Measurements from ENCODE around the gene SMYD3. TPM values are rescaled to one million over a fixed set of nuclear protein-coding genes. Genes with fewer than 3 reads are reported as not detected.

Gene SMYD3
- total and polyA plus RNA-seq, 9 of the 15 experiments (the other 6 are each of a cell fraction or from before 2014, with no cell fraction given): 128 to 440 (median 197) TPM

DNA sequence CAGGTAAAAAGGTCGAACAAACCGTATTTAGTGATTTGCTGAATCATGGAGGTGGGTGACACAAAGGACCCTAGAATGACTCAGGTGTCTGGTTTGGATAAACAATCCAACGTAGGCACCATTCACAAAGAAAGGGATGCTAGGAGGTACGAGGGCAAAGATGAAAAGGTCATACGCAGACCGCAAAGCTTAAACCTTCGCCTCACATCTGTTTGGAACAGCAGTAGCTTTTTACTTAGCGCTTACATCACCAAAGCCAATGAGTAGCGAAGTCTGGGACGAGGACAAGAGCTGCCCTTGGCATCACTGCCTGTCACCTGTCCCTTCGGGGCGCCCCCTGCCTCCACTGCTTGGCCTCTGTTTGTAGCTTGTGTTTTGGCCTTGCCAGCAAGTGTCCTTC, 350.2 kb downstream of the SMYD3 start (continued):
- TF ChIP-seq FOXA3 (CRISPR knock-in tag; conservative IDR thresholded peaks at IDR 0.05 in 1 of 2, IDR thresholded peaks at IDR 0.05 in 1 of 2) (0 out of 4 replicates have a peak, but pooled peaks of 1 of the 2 experiments have one; percentile 51), DPF2 (IDR thresholded peaks at IDR 0.05) (peak; percentile 39; the same call in 1 of the 2 replicates), ZNF592 (IDR thresholded peaks at IDR 0.05) (peak; percentile 58; the same call in 1 of the 2 replicates), TRIM24 (IDR thresholded peaks at IDR 0.05) (0 out of 4 replicates have a peak, but pooled peaks of 1 of the 2 experiments have one; percentile 12), NR2C1 (IDR thresholded peaks at IDR 0.05) (no peak), NR2C1 (tag; IDR thresholded peaks at IDR 0.05) (peak; percentile 39), TCFL5 (CRISPR knock-in tag; conservative IDR thresholded peaks at IDR 0.05) (no peak), U2AF1 (optimal IDR thresholded peaks at IDR 0.05; ENCODE audit: low read depth, low read length) (no peak), ZNF175 (CRISPR knock-in tag; IDR thresholded peaks at IDR 0.05; ENCODE audit: low read depth) (no peak)
- TF ChIP-seq, protein P1, sequence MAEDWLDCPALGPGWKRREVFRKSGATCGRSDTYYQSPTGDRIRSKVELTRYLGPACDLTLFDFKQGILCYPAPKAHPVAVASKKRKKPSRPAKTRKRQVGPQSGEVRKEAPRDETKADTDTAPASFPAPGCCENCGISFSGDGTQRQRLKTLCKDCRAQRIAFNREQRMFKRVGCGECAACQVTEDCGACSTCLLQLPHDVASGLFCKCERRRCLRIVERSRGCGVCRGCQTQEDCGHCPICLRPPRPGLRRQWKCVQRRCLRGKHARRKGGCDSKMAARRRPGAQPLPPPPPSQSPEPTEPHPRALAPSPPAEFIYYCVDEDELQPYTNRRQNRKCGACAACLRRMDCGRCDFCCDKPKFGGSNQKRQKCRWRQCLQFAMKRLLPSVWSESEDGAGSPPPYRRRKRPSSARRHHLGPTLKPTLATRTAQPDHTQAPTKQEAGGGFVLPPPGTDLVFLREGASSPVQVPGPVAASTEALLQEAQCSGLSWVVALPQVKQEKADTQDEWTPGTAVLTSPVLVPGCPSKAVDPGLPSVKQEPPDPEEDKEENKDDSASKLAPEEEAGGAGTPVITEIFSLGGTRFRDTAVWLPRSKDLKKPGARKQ (CRISPR knock-in tag; IDR thresholded peaks at IDR 0.05): peak; percentile 63; the same call in 1 of the 2 replicates

Data from K562 (cell line).